PC-3 (cell line): ENCODE data around the gene QSER1.

Source experiments
- EZH2 ChIP-seq: fragments of 300-600 bp; sonication (generic); IDR thresholded peaks from one replicate; pipeline ENCODE4 v1.6.1; 2017; ENCODE audit warnings: antibody characterized with exemption, mild to moderate bottlenecking, low read length; ENCODE audit not compliant: unreplicated experiment
- TF ChIP-seq, protein P1 (sequence below): fragments of 300-600 bp; sonication (generic); conservative IDR thresholded peaks from 2 replicates; pipeline ENCODE4 v1.5.1; 2017; ENCODE audit warnings: antibody characterized with exemption, low read depth, mild to moderate bottlenecking, low read length

DNA sequence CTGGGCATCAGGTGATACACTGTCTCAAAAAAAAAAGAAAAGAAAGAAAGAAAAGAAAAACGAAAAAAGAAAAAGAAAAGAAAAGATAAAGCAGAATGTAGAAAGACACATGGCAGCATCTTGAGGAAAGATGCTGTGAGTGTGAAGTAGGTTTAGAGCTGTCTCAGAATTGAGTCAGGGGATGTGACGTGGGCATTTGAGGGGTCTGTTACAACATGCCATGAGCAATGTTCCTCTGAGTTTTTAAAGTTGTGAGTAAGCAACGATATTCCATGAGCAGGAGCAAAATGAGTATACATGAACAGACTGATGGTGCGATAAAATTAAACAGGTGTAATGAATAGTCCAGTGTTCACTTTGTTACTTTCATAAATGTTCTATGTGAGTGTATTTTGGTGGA is 11.3 kb upstream of the QSER1 start:
- TF ChIP-seq, protein P1, sequence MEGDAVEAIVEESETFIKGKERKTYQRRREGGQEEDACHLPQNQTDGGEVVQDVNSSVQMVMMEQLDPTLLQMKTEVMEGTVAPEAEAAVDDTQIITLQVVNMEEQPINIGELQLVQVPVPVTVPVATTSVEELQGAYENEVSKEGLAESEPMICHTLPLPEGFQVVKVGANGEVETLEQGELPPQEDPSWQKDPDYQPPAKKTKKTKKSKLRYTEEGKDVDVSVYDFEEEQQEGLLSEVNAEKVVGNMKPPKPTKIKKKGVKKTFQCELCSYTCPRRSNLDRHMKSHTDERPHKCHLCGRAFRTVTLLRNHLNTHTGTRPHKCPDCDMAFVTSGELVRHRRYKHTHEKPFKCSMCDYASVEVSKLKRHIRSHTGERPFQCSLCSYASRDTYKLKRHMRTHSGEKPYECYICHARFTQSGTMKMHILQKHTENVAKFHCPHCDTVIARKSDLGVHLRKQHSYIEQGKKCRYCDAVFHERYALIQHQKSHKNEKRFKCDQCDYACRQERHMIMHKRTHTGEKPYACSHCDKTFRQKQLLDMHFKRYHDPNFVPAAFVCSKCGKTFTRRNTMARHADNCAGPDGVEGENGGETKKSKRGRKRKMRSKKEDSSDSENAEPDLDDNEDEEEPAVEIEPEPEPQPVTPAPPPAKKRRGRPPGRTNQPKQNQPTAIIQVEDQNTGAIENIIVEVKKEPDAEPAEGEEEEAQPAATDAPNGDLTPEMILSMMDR, result no peak
- TF ChIP-seq EZH2, result no peak
